H9 (cell line): ENCODE data around the gene SELENOI. TPM values are rescaled to one million over a fixed set of nuclear protein-coding genes. Genes with fewer than 3 reads are reported as not detected.
"Not testable (repeated sequence)": the region's sequence is repeated elsewhere in the genome, so short reads cannot be mapped to it uniquely, and the experiment has no call there.

ENCODE experiments used
- DNase-seq: peaks from one replicate; pipeline ENCODE4 v3.0.0-alpha.2; 2017
- H2AFZ ChIP-seq: one replicate; pipeline ENCODE4 v1.6.1; 2013; ENCODE audit warnings: mild to moderate bottlenecking, low read length, control low read depth, moderate library complexity
- H2AK5ac ChIP-seq: 2 replicates; pipeline ENCODE4 v1.6.1; 2013; ENCODE audit warnings: low read length, control low read depth, mixed read lengths; ENCODE audit not compliant: insufficient read length
- H2BK120ac ChIP-seq: one replicate; pipeline ENCODE4 v1.6.1; 2013; ENCODE audit warnings: low read depth, mild to moderate bottlenecking, low read length, control low read depth, inconsistent platforms; ENCODE audit not compliant: poor library complexity, severe bottlenecking
- H2BK12ac ChIP-seq: 2 replicates; pipeline ENCODE4 v1.6.1; 2013; ENCODE audit warnings: low read length, control low read depth, mixed read lengths, low read depth; ENCODE audit not compliant: insufficient read length
- H2BK15ac ChIP-seq: 2 replicates; pipeline ENCODE4 v1.6.1; 2013; ENCODE audit warnings: low read depth, low read length, control low read depth
- H2BK20ac ChIP-seq: one replicate; pipeline ENCODE4 v1.6.1; 2013; ENCODE audit warnings: low read depth, mild to moderate bottlenecking, low read length, control low read depth, inconsistent platforms; ENCODE audit not compliant: poor library complexity, severe bottlenecking
- H2BK5ac ChIP-seq: 2 replicates; pipeline ENCODE4 v1.6.1; 2013; ENCODE audit warnings: low read length, control low read depth, mixed read lengths; ENCODE audit not compliant: insufficient read length
- H3K14ac ChIP-seq: 2 replicates; pipeline ENCODE4 v1.6.1; 2013; ENCODE audit warnings: low read length, control low read depth; ENCODE audit not compliant: insufficient read depth
- H3K18ac ChIP-seq: 2 replicates; pipeline ENCODE4 v1.6.1; 2013; ENCODE audit warnings: low read depth, mild to moderate bottlenecking, mixed read lengths, low read length, control low read depth; ENCODE audit not compliant: insufficient read length
- H3K23ac ChIP-seq: 2 replicates; pipeline ENCODE4 v1.6.1; 2013; ENCODE audit warnings: low read length, control low read depth, mixed read lengths, low read depth; ENCODE audit not compliant: insufficient read length
- H3K23me2 ChIP-seq: 2 replicates; pipeline ENCODE4 v1.6.1; 2013; ENCODE audit warnings: low read depth, mild to moderate bottlenecking, mixed read lengths, low read length, control low read depth; ENCODE audit not compliant: insufficient read length, poor library complexity, severe bottlenecking
- H3K27ac ChIP-seq: 2 replicates; pipeline ENCODE4 v1.5.1; 2013; ENCODE audit warnings: low read length, control low read depth, mixed read lengths, low read depth; ENCODE audit not compliant: insufficient read length
- H3K27me3 ChIP-seq: 2 replicates; pipeline ENCODE4 v1.6.1; 2013; ENCODE audit warnings: low read length, control low read depth, inconsistent platforms; ENCODE audit not compliant: insufficient read depth
- H3K4ac ChIP-seq: 2 replicates; pipeline ENCODE4 v1.6.1; 2013; ENCODE audit warnings: low read depth, mild to moderate bottlenecking, control low read depth, inconsistent platforms, low read length, moderate library complexity
- H3K4me1 ChIP-seq: 2 replicates; pipeline ENCODE4 v1.6.1; 2013; ENCODE audit warnings: low read length, control low read depth, inconsistent platforms; ENCODE audit not compliant: insufficient read depth
- H3K4me2 ChIP-seq: 2 replicates; pipeline ENCODE4 v1.6.1; 2013; ENCODE audit warnings: low read length, control low read depth, mixed read lengths; ENCODE audit not compliant: insufficient read length, insufficient read depth
- H3K56ac ChIP-seq: 2 replicates; pipeline ENCODE4 v1.6.1; 2013; ENCODE audit warnings: low read depth, mild to moderate bottlenecking, mixed read lengths, low read length, control low read depth; ENCODE audit not compliant: insufficient read length
- H3K79me1 ChIP-seq: 2 replicates; pipeline ENCODE4 v1.6.1; 2013; ENCODE audit warnings: low read depth, mild to moderate bottlenecking, moderate library complexity, low read length, control low read depth, inconsistent platforms; ENCODE audit not compliant: insufficient read depth, poor library complexity, severe bottlenecking
- H3K79me2 ChIP-seq: 2 replicates; pipeline ENCODE4 v1.6.1; 2013; ENCODE audit warnings: low read length, control low read depth, inconsistent platforms; ENCODE audit not compliant: insufficient read depth
- H3K9ac ChIP-seq: 2 replicates; pipeline ENCODE4 v1.6.1; 2013; ENCODE audit warnings: low read length, control low read depth, mixed read lengths; ENCODE audit not compliant: insufficient read length; ENCODE audit errors: extremely low read depth
- H3K9me3 ChIP-seq: one replicate; pipeline ENCODE4 v1.6.1; 2013; ENCODE audit warnings: low read depth, low read length, inconsistent platforms; ENCODE audit not compliant: control insufficient read depth
- H3T11ph ChIP-seq: one replicate; pipeline ENCODE4 v1.6.1; 2013; ENCODE audit warnings: mild to moderate bottlenecking, low read length, control low read depth, inconsistent platforms
- H4K20me1 ChIP-seq: one replicate; pipeline ENCODE4 v1.6.1; 2013; ENCODE audit not compliant: control insufficient read depth, insufficient read length, insufficient read depth
- H4K5ac ChIP-seq: 2 replicates; pipeline ENCODE4 v1.6.1; 2013; ENCODE audit warnings: low read depth, mild to moderate bottlenecking, mixed read lengths, low read length, control low read depth; ENCODE audit not compliant: insufficient read length
- H4K8ac ChIP-seq: replicated peaks from 2 replicates; pipeline ENCODE4 v1.6.1; 2013; ENCODE audit warnings: low read length, control low read depth, mixed read lengths, low read depth; ENCODE audit not compliant: insufficient read length
- H4K91ac ChIP-seq: 2 replicates; pipeline ENCODE4 v1.6.1; 2013; ENCODE audit warnings: low read depth, mild to moderate bottlenecking, moderate library complexity, mixed read lengths, low read length, control low read depth; ENCODE audit not compliant: insufficient read length
- H3K27ac Mint-ChIP-seq, 3 experiments: 2 replicates in 2 of 3; 3 replicates in 1 of 3; pipeline ENCODE4 v1.8.0; 2020 to 2021; ENCODE audit warnings: mixed read lengths in 3 of 3, mild to moderate bottlenecking in 1 of 3, moderate library complexity in 1 of 3
- H3K27me3 Mint-ChIP-seq: 2 replicates; pipeline ENCODE4 v1.8.0; 2021; ENCODE audit warnings: low read depth, mild to moderate bottlenecking, moderate library complexity, mixed read lengths
- H3K36me3 Mint-ChIP-seq, 3 experiments: 2 replicates in 2 of 3; 3 replicates in 1 of 3; pipeline ENCODE4 v1.8.0; 2020 to 2021; ENCODE audit warnings: low read depth in 3 of 3, mixed read lengths in 3 of 3; ENCODE audit not compliant: insufficient read depth in 1 of 3
- H3K4me1 Mint-ChIP-seq, 2 experiments: 2 replicates each; pipeline ENCODE4 v1.8.0; 2020; ENCODE audit warnings: mixed read lengths in 2 of 2
- H3K4me3 Mint-ChIP-seq, 2 experiments: 2 replicates in 1 of 2; 3 replicates in 1 of 2; pipeline ENCODE4 v1.8.0; 2020 to 2021; ENCODE audit warnings: mild to moderate bottlenecking in 2 of 2, mixed read lengths in 2 of 2, moderate library complexity in 1 of 2
- H3K9me3 Mint-ChIP-seq, 2 experiments: 2 replicates in 1 of 2; 3 replicates in 1 of 2; pipeline ENCODE4 v1.8.0; 2020; ENCODE audit warnings: mild to moderate bottlenecking in 2 of 2, mixed read lengths in 2 of 2, moderate library complexity in 1 of 2
- WGBS: extraction: QIAGEN DNeasy Blood & Tissue Kit; methylation state at CpG from one replicate; pipeline ENCODE4 v1.1.7; 2013; ENCODE audit warnings: missing lambda C conversion rate, low lambda C conversion rate, mixed read lengths; ENCODE audit not compliant: insufficient read length; ENCODE audit errors: extremely low coverage; 5-methylcytosine and 5-hydroxymethylcytosine counted together
- total RNA-seq: library from RNA; stranded (reverse); gene quantifications from 2 replicates; pipeline ENCODE4 v1.2.1, GENCODE V29; 2021

Gene SELENOI
- total RNA-seq, 1 experiment from 2014 or later = 41.9 TPM

GRCh38 chr2:26370909-26371308 is 25.0 kb downstream of the SELENOI start:
- H3K27me3 ChIP-seq, DNase-seq, H4K5ac ChIP-seq, H3K27me3 Mint-ChIP-seq, H3K27ac ChIP-seq, H3K14ac ChIP-seq, H4K8ac ChIP-seq, H3K56ac ChIP-seq, H2BK20ac ChIP-seq, H2BK12ac ChIP-seq, H3K23me2 ChIP-seq, H3K23ac ChIP-seq, H3K4me1 Mint-ChIP-seq, H2BK5ac ChIP-seq, H3K4ac ChIP-seq, H2BK15ac ChIP-seq, H3K27ac Mint-ChIP-seq, H4K20me1 ChIP-seq, H3K4me2 ChIP-seq, H2BK120ac ChIP-seq, H3K79me2 ChIP-seq, H3K79me1 ChIP-seq, H3K9me3 ChIP-seq, H3K9ac ChIP-seq, H3K4me3 Mint-ChIP-seq, H2AFZ ChIP-seq, H3T11ph ChIP-seq, H4K91ac ChIP-seq, H3K18ac ChIP-seq, H2AK5ac ChIP-seq, H3K4me1 ChIP-seq: not testable (repeated sequence)
- Mint-ChIP-seq H3K36me3 (peaks cover 40 to 60% (median 56%) of the 10 kb centered on the region in 3 experiments), H3K9me3 (peaks cover 10 to 15% of the 10 kb centered on the region in 2 experiments)
- no CpG with 5 or more reads among the region's 31 CpGs for WGBS
